Retinal pigment epithelial cell (primary cell): ENCODE measurements around the gene FAAP20.

ENCODE experiments used
- DNase-seq: peaks from one replicate; pipeline ENCODE4 v3.0.0-alpha.2; 2010; ENCODE audit warnings: low read depth
- H3K4me3 ChIP-seq: 2 replicates; pipeline ENCODE4 v1.5.1; 2011; ENCODE audit warnings: mild to moderate bottlenecking, low read length, control low read depth, moderate library complexity
- TF ChIP-seq, protein P1 (sequence below): conservative IDR thresholded peaks from 2 replicates; pipeline ENCODE4 v1.5.1; 2011; ENCODE audit warnings: low read depth, low read length, control low read depth, inconsistent platforms

Gene FAAP20

GRCh38 chr1:2179283-2180013, 15.1 kb downstream of the FAAP20 start:
- no peak overlapping the region for H3K4me3 ChIP-seq
- DNase-seq: no peak
- TF ChIP-seq, protein P1, sequence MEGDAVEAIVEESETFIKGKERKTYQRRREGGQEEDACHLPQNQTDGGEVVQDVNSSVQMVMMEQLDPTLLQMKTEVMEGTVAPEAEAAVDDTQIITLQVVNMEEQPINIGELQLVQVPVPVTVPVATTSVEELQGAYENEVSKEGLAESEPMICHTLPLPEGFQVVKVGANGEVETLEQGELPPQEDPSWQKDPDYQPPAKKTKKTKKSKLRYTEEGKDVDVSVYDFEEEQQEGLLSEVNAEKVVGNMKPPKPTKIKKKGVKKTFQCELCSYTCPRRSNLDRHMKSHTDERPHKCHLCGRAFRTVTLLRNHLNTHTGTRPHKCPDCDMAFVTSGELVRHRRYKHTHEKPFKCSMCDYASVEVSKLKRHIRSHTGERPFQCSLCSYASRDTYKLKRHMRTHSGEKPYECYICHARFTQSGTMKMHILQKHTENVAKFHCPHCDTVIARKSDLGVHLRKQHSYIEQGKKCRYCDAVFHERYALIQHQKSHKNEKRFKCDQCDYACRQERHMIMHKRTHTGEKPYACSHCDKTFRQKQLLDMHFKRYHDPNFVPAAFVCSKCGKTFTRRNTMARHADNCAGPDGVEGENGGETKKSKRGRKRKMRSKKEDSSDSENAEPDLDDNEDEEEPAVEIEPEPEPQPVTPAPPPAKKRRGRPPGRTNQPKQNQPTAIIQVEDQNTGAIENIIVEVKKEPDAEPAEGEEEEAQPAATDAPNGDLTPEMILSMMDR: no peak

- TF ChIP-seq, protein P1: no peak
- no peak overlapping the region for H3K4me3 ChIP-seq
- DNase-seq: no peak
Measured at GRCh38 chr1:2178875-2179274, 15.7 kb downstream of the FAAP20 start.

- no peak overlapping the region for H3K4me3 ChIP-seq
- no peak for DNase-seq
- TF ChIP-seq, protein P1: no peak
Measured at GRCh38 chr1:2177946-2178538, 16.5 kb downstream of the FAAP20 start.

- no peak overlapping the region for H3K4me3 ChIP-seq
- TF ChIP-seq, protein P1: no peak
- no peak for DNase-seq
Measured at GRCh38 chr1:2177541-2177940, 17.0 kb downstream of the FAAP20 start.

GRCh38 chr1:2176615-2177014, 18.0 kb downstream of the FAAP20 start:
- TF ChIP-seq, protein P1: no peak
- no peak for DNase-seq
- H3K4me3 ChIP-seq: no peak overlapping the region

- H3K4me3 ChIP-seq: no peak overlapping the region
- no peak for DNase-seq
- TF ChIP-seq, protein P1: no peak
Measured at GRCh38 chr1:2175681-2176454, 18.7 kb downstream of the FAAP20 start.
